ENCODE results near the gene TMEM59L.

DNA sequence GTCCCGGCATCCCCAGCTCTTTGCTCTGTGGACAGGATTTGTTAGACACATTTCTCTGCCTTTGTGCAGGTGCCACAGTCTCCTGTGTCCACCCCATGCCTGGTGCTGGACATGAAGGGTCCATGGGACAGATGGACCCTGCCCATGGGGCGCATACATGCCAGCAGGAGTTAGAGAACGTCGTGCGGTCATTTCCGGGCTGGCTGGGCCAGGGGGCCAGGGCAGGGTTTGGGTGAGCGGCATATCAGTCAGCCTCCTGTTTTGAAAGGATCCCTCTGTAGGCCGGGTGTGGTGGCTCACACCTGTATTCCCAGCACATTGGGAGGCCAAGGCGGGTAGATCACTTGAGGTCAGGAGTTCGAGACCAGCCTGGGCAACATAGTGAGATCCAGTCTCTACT is 35.1 kb downstream of the TMEM59L start:
- TF ChIP-seq POLR2A (IDR thresholded peaks at IDR 0.05) (no peak), EP300 (IDR thresholded peaks at IDR 0.05) (no peak), POLR2AphosphoS5 (IDR thresholded peaks at IDR 0.05) (no peak)
- TF ChIP-seq, protein P1, sequence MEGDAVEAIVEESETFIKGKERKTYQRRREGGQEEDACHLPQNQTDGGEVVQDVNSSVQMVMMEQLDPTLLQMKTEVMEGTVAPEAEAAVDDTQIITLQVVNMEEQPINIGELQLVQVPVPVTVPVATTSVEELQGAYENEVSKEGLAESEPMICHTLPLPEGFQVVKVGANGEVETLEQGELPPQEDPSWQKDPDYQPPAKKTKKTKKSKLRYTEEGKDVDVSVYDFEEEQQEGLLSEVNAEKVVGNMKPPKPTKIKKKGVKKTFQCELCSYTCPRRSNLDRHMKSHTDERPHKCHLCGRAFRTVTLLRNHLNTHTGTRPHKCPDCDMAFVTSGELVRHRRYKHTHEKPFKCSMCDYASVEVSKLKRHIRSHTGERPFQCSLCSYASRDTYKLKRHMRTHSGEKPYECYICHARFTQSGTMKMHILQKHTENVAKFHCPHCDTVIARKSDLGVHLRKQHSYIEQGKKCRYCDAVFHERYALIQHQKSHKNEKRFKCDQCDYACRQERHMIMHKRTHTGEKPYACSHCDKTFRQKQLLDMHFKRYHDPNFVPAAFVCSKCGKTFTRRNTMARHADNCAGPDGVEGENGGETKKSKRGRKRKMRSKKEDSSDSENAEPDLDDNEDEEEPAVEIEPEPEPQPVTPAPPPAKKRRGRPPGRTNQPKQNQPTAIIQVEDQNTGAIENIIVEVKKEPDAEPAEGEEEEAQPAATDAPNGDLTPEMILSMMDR (IDR thresholded peaks at IDR 0.05): no peak
